Uterus (tissue), 2 donors: ENCODE data around the gene CDC42EP3.

Source experiments
- CTCF ChIP-seq, 4 experiments: fragments of 200-600 bp in 2 of 4; fragments of 450-650 bp in 2 of 4; sonication (generic) in 2 of 4; IDR thresholded peaks; one replicate each; pipeline ENCODE4 v1.5.1; 2016 to 2019; ENCODE audit warnings: antibody characterized with exemption in 4 of 4, mild to moderate bottlenecking in 2 of 4, moderate library complexity in 1 of 4
- POLR2A ChIP-seq, 2 donors: fragments of 450-650 bp; IDR thresholded peaks; one replicate each; pipeline ENCODE4 v1.6.1; 2016; ENCODE audit warnings: antibody characterized with exemption in 2 of 2, mild to moderate bottlenecking in 1 of 2, moderate library complexity in 1 of 2

- no peak for TF ChIP-seq POLR2A (IDR thresholded peaks at IDR 0.05)
- no peak for TF ChIP-seq CTCF (IDR thresholded peaks at IDR 0.05)
These were observed 36.4 kb downstream of the CDC42EP3 start for GRCh38 chr2:37634914-37635503.
